Upper lobe of left lung (tissue), 6 donors: ENCODE data around the gene FAM168A. TPM values are rescaled to one million over a fixed set of nuclear protein-coding genes. Genes with fewer than 3 reads are reported as not detected.

ENCODE experiments used
- ATAC-seq, 2 donors: fragments of 200-7000 bp; cut with Tn5 transposase; one replicate each; pipeline ENCODE4 v1.9.1; 2022; ENCODE audit warnings: mild to moderate bottlenecking in 2 of 2, moderate library complexity in 2 of 2; ENCODE audit not compliant: low FRiP score in 2 of 2
- DNase-seq, 2 donors: peaks; one replicate each; pipeline ENCODE4 v3.0.0-alpha.2; 2019 to 2020
- H3K27ac ChIP-seq, 4 donors: fragments of 200-600 bp; sonication (generic); one replicate each; pipeline ENCODE4 v1.5.1; 2016 to 2019
- H3K27me3 ChIP-seq, 4 donors: fragments of 200-600 bp; sonication (generic); one replicate each; pipeline ENCODE4 v1.5.1; 2017 to 2019
- H3K36me3 ChIP-seq, 4 donors: fragments of 200-600 bp; sonication (generic); one replicate each; pipeline ENCODE4 v1.5.1; 2016 to 2019
- H3K4me1 ChIP-seq, 4 donors: fragments of 200-600 bp; sonication (generic); one replicate each; pipeline ENCODE4 v1.5.1; 2018 to 2019
- H3K4me3 ChIP-seq, 4 donors: fragments of 200-600 bp; sonication (generic); one replicate each; pipeline ENCODE4 v1.5.1; 2017 to 2019; ENCODE audit warnings: mild to moderate bottlenecking in 2 of 4, moderate library complexity in 1 of 4
- H3K9me3 ChIP-seq, 4 donors: fragments of 200-600 bp; sonication (generic); one replicate each; pipeline ENCODE4 v1.5.1; 2018 to 2019
- EP300 ChIP-seq, 4 donors: sonication (generic); formaldehyde crosslinking; IDR thresholded peaks; one replicate each; pipeline ENCODE4 v1.5.1; 2017; ENCODE audit warnings: antibody characterized with exemption in 4 of 4, control low read depth in 2 of 4
- POLR2A ChIP-seq, 4 donors: fragments of 450-650 bp; IDR thresholded peaks; one replicate each; pipeline ENCODE4 v1.5.1; 2016 to 2017; ENCODE audit warnings: antibody characterized with exemption in 4 of 4, mild to moderate bottlenecking in 2 of 4
- POLR2AphosphoS5 ChIP-seq, 2 donors: sonication (generic); formaldehyde crosslinking; IDR thresholded peaks; one replicate each; pipeline ENCODE4 v1.5.1; 2017; ENCODE audit warnings: antibody characterized with exemption in 2 of 2
- WGBS, 2 donors: methylation state at CpG; one replicate each; pipeline ENCODE4 v1.1.5; 2017 to 2018; 5-methylcytosine and 5-hydroxymethylcytosine counted together
- total RNA-seq, 6 donors: library from RNA; depleted of rRNA in 4 of 6; stranded (reverse); fragments of >200 nt in 4 of 6; gene quantifications; one replicate each; pipeline versions ENCODE4 v1.1.0 to v1.2.1, GENCODE V29; 2016 to 2021
- TF ChIP-seq, protein P1 (sequence below), 6 experiments: fragments of 450-650 bp in 4 of 6; fragments of 200-600 bp in 2 of 6; sonication (generic) in 2 of 6; IDR thresholded peaks; one replicate each; pipeline ENCODE4 v1.5.1; 2016 to 2019; ENCODE audit warnings: antibody characterized with exemption in 6 of 6
- donor health status: DM: no; HTN: no; CAD: no; lungs with moderate emphysema.
- donor health status: DM: no; HTN: yes; CAD: no; lungs with severe emphysema.

The FAM168A gene
- total RNA-seq, 6 donors from 2014 or later: 15.7 to 30.7 (median 24.1) TPM

DNA sequence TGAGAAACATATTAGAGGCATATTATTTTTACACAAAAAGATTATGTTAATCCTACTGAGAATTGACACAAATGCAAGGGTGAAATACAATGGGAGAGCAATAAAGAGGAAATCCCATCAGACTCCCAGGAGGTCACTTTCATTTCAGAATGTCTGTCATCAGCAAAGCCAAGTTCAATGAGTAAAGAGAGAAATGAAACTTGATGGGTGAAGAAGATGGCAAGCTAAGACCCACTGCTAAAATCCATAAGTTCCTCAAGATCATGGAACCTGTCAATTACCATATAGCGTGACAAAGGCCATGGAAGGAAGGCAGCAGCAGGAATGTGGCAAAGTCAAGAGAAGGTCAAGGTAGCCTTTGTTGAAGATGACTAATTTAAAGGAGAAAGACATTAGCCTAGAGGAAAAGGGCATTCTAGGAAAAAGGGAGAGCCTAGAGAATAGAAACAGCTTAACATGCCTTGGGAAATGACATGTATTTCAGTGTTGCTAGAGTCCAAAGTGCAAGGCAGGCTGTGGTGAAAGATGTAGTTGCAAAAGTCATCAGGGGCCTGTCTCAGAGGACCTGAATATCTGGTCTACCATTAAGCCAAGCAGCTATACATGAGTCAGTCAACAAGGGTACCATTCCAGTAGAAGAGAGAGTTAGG lies 43.1 kb downstream of the FAM168A start:
- H3K36me3 ChIP-seq: no peaks in the 10 kb centered on the region
- H3K4me3 ChIP-seq: no peak overlapping the region
- WGBS, 2 donors: 36 to 89% methylated on average over 1 of the region's 1 CpG
- no peak for TF ChIP-seq EP300 (IDR thresholded peaks at IDR 0.05)
- no peak for TF ChIP-seq POLR2A (IDR thresholded peaks at IDR 0.05)
- TF ChIP-seq POLR2AphosphoS5 (IDR thresholded peaks at IDR 0.05): no peak
- TF ChIP-seq, protein P1, sequence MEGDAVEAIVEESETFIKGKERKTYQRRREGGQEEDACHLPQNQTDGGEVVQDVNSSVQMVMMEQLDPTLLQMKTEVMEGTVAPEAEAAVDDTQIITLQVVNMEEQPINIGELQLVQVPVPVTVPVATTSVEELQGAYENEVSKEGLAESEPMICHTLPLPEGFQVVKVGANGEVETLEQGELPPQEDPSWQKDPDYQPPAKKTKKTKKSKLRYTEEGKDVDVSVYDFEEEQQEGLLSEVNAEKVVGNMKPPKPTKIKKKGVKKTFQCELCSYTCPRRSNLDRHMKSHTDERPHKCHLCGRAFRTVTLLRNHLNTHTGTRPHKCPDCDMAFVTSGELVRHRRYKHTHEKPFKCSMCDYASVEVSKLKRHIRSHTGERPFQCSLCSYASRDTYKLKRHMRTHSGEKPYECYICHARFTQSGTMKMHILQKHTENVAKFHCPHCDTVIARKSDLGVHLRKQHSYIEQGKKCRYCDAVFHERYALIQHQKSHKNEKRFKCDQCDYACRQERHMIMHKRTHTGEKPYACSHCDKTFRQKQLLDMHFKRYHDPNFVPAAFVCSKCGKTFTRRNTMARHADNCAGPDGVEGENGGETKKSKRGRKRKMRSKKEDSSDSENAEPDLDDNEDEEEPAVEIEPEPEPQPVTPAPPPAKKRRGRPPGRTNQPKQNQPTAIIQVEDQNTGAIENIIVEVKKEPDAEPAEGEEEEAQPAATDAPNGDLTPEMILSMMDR (IDR thresholded peaks at IDR 0.05): no peak
- DNase-seq: no peak
- peaks cover 9 to 10% (median 10%) of the 10 kb centered on the region in 4 donors for H3K4me1 ChIP-seq
- H3K27ac ChIP-seq: no peak overlapping the region
- no peaks in the 10 kb centered on the region for H3K27me3 ChIP-seq
- no peaks in the 10 kb centered on the region for H3K9me3 ChIP-seq
- ATAC-seq: no peak

DNA sequence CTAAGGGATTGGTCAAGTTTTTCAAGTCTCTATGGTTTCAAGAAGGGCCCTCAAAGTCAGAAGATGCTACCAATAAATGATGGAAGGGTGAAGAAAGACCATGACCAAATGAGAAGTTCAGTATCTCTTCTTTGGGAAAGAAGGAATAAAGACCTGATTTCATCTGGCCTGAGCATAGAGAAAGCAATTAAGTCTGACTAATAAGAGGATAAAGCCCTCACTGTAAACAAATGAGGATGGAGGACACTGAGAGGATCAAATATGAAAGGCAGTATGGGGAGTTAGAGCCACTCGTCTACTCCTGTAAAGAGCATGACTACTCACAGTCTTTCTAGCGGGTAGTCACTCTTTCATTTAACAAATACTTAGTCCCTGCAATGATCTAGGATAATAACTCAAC lies 44.6 kb downstream of the FAM168A start:
- Histone ChIP-seq H3K27ac (no peak overlapping the region), H3K4me1 (peaks cover 9 to 10% (median 10%) of the 10 kb centered on the region in 4 donors), H3K9me3 (no peaks in the 10 kb centered on the region), H3K27me3 (no peaks in the 10 kb centered on the region), H3K36me3 (no peaks in the 10 kb centered on the region), H3K4me3 (no peak overlapping the region)
- 94 to 96% methylated on average over 2 of the region's 2 CpGs for WGBS, 2 donors
- no peak for ATAC-seq
- TF ChIP-seq, protein P1 (IDR thresholded peaks at IDR 0.05): no peak
- no peak for TF ChIP-seq POLR2A (IDR thresholded peaks at IDR 0.05)
- TF ChIP-seq EP300 (IDR thresholded peaks at IDR 0.05): no peak
- no peak for TF ChIP-seq POLR2AphosphoS5 (IDR thresholded peaks at IDR 0.05)
- no peak for DNase-seq

DNA sequence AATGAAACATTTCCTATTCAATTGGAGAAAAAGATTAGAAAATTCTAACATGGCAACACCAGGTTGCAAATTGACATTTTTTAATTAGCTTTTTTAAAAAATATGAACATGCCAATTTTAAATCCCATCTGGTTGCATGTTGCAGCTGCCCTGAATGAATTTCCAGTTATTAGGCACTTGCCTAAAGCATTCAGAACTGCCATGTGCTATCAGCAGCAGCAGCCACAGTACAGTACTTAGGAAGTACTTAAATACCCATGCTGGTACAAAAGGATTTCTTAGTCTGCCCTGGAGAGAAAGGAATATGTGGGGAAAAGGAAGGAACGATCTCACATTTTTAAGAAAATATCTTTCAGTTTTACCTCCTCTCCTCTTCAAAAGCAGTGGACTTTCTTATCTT lies 46.2 kb downstream of the FAM168A start:
- no peaks in the 10 kb centered on the region for H3K27me3 ChIP-seq
- peaks cover 9 to 10% (median 10%) of the 10 kb centered on the region in 4 donors for H3K4me1 ChIP-seq
- H3K36me3 ChIP-seq: no peaks in the 10 kb centered on the region
- DNase-seq (no peak), ATAC-seq (no peak)
- H3K27ac ChIP-seq: no peak overlapping the region
- no peak for TF ChIP-seq POLR2A (IDR thresholded peaks at IDR 0.05)
- TF ChIP-seq, protein P1 (IDR thresholded peaks at IDR 0.05): no peak
- no peak for TF ChIP-seq EP300 (IDR thresholded peaks at IDR 0.05)
- TF ChIP-seq POLR2AphosphoS5 (IDR thresholded peaks at IDR 0.05): no peak
- no peak overlapping the region for H3K4me3 ChIP-seq
- WGBS, 2 donors: 55 to 65% methylated on average over 1 of the region's 1 CpG
- H3K9me3 ChIP-seq: no peaks in the 10 kb centered on the region

DNA sequence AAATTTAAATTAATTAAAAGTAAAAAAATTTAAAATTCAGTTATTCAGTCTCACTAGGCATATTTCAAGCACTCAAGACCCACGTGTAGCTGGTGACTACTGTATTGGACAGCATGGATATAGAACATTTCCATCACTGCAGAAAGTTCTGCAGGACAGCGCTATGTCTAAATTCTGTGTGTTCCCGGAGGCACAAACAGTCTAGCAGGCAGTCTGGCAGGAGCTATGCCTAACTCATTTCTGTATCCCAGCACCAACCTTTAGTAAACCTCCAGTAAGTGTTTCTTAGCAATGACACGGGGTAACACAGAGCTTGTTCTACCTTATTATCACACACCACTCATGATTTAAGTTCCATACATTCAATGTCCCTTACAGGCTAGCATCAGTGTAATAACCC lies 48.5 kb downstream of the FAM168A start:
- Histone ChIP-seq H3K4me1 (peaks cover 5 to 10% (median 9%) of the 10 kb centered on the region in 4 donors), H3K36me3 (no peaks in the 10 kb centered on the region), H3K9me3 (no peaks in the 10 kb centered on the region), H3K27ac (no peak overlapping the region), H3K27me3 (no peaks in the 10 kb centered on the region), H3K4me3 (no peak overlapping the region)
- DNase-seq (no peak), ATAC-seq (no peak)
- WGBS, 2 donors: 75 to 82% methylated on average over 4 of the region's 4 CpGs
- TF ChIP-seq, protein P1 (IDR thresholded peaks at IDR 0.05): no peak
